IPS DF 6.9 (cell line): Measurements from ENCODE around the gene CAND2.
"Not testable (repeated sequence)": the region's sequence is repeated elsewhere in the genome, so short reads cannot be mapped to it uniquely, and the experiment has no call there.

ENCODE experiments used
- DNase-seq: peaks from one replicate; pipeline ENCODE4 v3.0.0-alpha.2; 2013; ENCODE audit warnings: low read depth, low spot score
- H3K27ac ChIP-seq: one replicate; pipeline ENCODE4 v1.5.1; 2013; ENCODE audit warnings: low read length, control low read depth
- H3K27me3 ChIP-seq: 2 replicates; pipeline ENCODE4 v1.6.1; 2013; ENCODE audit warnings: mild to moderate bottlenecking, low read length; ENCODE audit not compliant: control insufficient read depth, insufficient read depth
- H3K36me3 ChIP-seq: 2 replicates; pipeline ENCODE4 v1.6.1; 2013; ENCODE audit warnings: low read length; ENCODE audit not compliant: control insufficient read depth, insufficient read depth
- H3K4me1 ChIP-seq: 2 replicates; pipeline ENCODE4 v1.6.1; 2013; ENCODE audit warnings: low read length; ENCODE audit not compliant: control insufficient read depth, insufficient read depth
- H3K4me3 ChIP-seq: 2 replicates; pipeline ENCODE4 v1.5.1; 2013; ENCODE audit warnings: mild to moderate bottlenecking, low read length
- H3K9me3 ChIP-seq: 2 replicates; pipeline ENCODE4 v1.6.1; 2013; ENCODE audit warnings: low read length, inconsistent platforms; ENCODE audit not compliant: control insufficient read depth, insufficient read depth
- WGBS: extraction: QIAGEN DNeasy Blood & Tissue Kit; methylation state at CpG from one replicate; pipeline ENCODE4 v1.1.7; 2013; ENCODE audit warnings: mixed read lengths, missing lambda C conversion rate; ENCODE audit not compliant: insufficient read length, insufficient coverage; 5-methylcytosine and 5-hydroxymethylcytosine counted together

CAND2 gene

DNA sequence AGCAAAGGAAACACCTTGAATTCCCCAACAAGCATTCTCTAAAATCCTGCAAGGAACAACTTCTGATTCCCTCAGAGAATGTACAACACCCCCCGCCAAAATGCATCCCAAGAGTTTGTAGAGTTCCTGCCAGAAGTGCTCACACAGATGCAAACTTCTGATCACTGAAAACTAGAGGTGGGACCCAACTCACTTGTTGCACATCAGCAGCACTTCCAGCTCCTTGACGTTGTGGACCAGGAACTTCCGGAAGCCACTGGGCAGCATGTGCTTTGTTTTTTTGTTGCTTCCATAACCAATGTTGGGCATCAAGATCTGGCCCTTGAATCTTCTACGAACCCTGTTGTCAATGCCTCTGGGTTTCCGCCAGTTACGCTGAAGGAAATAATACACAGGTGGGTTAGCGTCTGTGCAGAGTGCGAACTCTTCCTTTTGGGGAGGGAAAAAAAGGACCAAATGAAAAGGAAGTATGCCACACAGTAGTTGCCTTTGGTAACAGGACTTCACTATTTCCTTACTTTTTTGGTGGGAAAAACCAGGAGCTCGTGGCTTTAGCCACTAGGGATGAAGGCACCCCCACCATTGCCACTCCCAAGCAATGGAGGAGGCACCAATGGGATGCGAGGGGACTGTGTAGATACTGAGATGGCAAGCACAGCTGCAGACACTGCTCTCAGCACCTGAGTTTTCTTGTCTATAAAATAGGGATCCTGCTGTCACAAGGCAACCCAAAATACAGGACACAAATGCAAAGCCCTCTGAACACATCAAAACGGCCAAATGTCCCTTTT, 42.9 kb downstream of the CAND2 start:
- peaks cover 45% of the 10 kb centered on the region for H3K36me3 ChIP-seq
- H3K4me1 ChIP-seq, result no peaks in the 10 kb centered on the region
- no peak overlapping the region for H3K27ac ChIP-seq
- no peaks in the 10 kb centered on the region for H3K27me3 ChIP-seq
- WGBS, result no CpG with 5 or more reads among the region's 11 CpGs
- H3K9me3 ChIP-seq, result no peaks in the 10 kb centered on the region
- H3K4me3 ChIP-seq, result peak overlapping the region; percentile 92; the same call in 1 of the 2 replicates
- DNase-seq, result no peak

GRCh38 chr3:12840148-12840547, 43.7 kb downstream of the CAND2 start:
- H3K9me3 ChIP-seq, H3K27me3 ChIP-seq, DNase-seq, H3K4me1 ChIP-seq, H3K27ac ChIP-seq: not testable (repeated sequence)
- H3K36me3 ChIP-seq, result peaks cover 38% of the 10 kb centered on the region
- no CpG with 5 or more reads among the region's 10 CpGs for WGBS
- H3K4me3 ChIP-seq, result peak overlapping the region; percentile 92; the same call in 1 of the 2 replicates

GRCh38 chr3:12840591-12841148, 44.2 kb downstream of the CAND2 start:
- no peak for DNase-seq
- Histone ChIP-seq H3K4me3 (peak overlapping the region; percentile 92), H3K27me3 (no peaks in the 10 kb centered on the region), H3K27ac (no peak overlapping the region), H3K9me3 (no peaks in the 10 kb centered on the region), H3K36me3 (peaks cover 34% of the 10 kb centered on the region), H3K4me1 (no peaks in the 10 kb centered on the region)
- WGBS, result no CpG with 5 or more reads among the region's 18 CpGs

DNA sequence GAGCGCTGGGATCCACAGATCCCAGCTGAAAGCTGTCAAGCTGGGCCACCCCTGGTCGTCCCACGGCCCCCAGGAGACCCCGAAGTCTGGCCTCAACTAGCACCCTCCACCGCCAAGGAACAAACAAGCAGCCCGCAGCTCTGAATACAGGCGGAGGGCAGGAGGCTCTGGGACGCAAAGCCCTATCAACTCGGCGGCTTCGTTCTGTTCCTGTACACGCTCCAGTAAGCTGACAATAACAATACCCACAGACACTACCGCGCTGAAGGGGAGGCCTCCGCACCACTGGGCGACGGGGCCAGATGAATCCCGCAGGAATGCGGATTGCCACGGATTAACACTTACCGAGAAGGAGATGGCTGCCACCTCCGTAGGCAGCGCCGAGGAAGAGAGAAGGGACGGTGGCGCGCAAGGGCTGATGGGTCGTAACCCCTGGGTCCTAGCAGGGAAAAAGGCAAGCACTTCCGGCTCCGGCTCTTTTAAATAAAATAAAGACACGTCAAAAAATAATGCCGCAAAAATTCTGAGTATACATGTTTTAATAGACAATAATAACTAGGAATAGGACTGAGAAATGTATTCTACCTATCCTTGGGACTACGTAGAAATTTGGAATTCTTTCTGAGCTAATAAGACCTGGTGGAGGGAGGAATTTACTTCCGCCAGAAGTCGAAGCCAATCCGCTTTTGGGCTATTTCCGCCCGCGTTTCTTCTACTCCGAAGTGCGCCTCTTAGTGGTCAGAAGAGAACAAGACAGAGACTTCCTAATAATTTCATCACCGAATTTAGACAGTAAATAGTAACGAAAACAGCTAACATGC, 44.9 kb downstream of the CAND2 start, which contains the start of gene RPL32:
Gene RPL32 (minus strand): TSS at position 417 of the 821 bp plus-strand sequence. CDS start 1,328 bp downstream, outside the sequence.
- H3K4me3 ChIP-seq, result peak within 1 kb of the TSS; percentile 92
- WGBS, result no CpG with 5 or more reads among the region's 43 CpGs
- H3K9me3 ChIP-seq, result no peaks in the 10 kb centered on the region; the same call in 1 of the 2 replicates
- H3K4me1 ChIP-seq, result no peaks in the 10 kb centered on the region
- peak; percentile 78 for DNase-seq
- H3K27ac ChIP-seq, result no peak within 1 kb of the TSS
- peaks cover 27% of the 10 kb centered on the region for H3K36me3 ChIP-seq
- no peaks in the 10 kb centered on the region for H3K27me3 ChIP-seq

DNA sequence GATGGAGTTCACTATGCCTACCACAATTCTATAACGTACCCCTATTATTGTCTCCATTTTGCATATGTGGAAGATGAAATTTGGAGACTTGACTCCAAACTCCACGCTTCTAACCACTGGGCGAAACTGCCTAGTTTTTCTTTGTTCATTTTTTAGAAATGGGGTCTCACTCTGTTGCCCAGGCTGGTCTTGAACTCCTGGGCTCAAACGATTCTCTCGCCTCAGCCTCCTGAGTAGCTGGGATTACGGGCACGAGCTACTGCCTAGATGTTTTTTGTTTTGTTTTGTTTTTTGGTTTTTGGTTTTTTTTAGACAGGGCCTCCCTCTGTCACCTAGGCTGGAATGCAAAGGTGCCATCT, 45.5 kb downstream of the CAND2 start:
- Histone ChIP-seq H3K4me1 (no peaks in the 10 kb centered on the region), H3K4me3 (no peak overlapping the region)

GRCh38 chr3:12842469-12842868, 46.0 kb downstream of the CAND2 start:
- no peak overlapping the region for H3K4me3 ChIP-seq
- no CpG with 5 or more reads among the region's 4 CpGs for WGBS
- DNase-seq, result no peak

More for the DNA sequence above, 45.5 kb downstream of the CAND2 start:
- no peak for DNase-seq
- WGBS, result no CpG with 5 or more reads among the region's 7 CpGs
- Histone ChIP-seq H3K9me3 (no peaks in the 10 kb centered on the region; the same call in 1 of the 2 replicates), H3K27me3 (no peaks in the 10 kb centered on the region), H3K27ac (no peak overlapping the region), H3K36me3 (peaks cover 27% of the 10 kb centered on the region)

GRCh38 chr3:12845811-12846210, 49.3 kb downstream of the CAND2 start:
- no peaks in the 10 kb centered on the region; the same call in 1 of the 2 replicates for H3K9me3 ChIP-seq
- no peaks in the 10 kb centered on the region for H3K36me3 ChIP-seq
- WGBS, result no CpG with 5 or more reads among the region's 1 CpG
- H3K27me3 ChIP-seq, result no peaks in the 10 kb centered on the region
- H3K27ac ChIP-seq, result no peak overlapping the region
- H3K4me1 ChIP-seq, result no peaks in the 10 kb centered on the region
- H3K4me3 ChIP-seq, result no peak overlapping the region
- DNase-seq, result no peak

More at GRCh38 chr3:12842469-12842868, 46.0 kb downstream of the CAND2 start:
- H3K27ac ChIP-seq, result no peak overlapping the region
- no peaks in the 10 kb centered on the region; the same call in 1 of the 2 replicates for H3K9me3 ChIP-seq
- no peaks in the 10 kb centered on the region for H3K4me1 ChIP-seq
- peaks cover 22% of the 10 kb centered on the region for H3K36me3 ChIP-seq
- no peaks in the 10 kb centered on the region for H3K27me3 ChIP-seq

- WGBS, result no CpG with 5 or more reads among the region's 3 CpGs
- H3K27me3 ChIP-seq, result no peaks in the 10 kb centered on the region
- no peak for DNase-seq
- H3K36me3 ChIP-seq, result no peaks in the 10 kb centered on the region
- no peaks in the 10 kb centered on the region for H3K9me3 ChIP-seq
- no peak overlapping the region for H3K27ac ChIP-seq
- no peaks in the 10 kb centered on the region for H3K4me1 ChIP-seq
- no peak overlapping the region for H3K4me3 ChIP-seq
These were observed 55.7 kb downstream of the CAND2 start for GRCh38 chr3:12852201-12852600.

DNA sequence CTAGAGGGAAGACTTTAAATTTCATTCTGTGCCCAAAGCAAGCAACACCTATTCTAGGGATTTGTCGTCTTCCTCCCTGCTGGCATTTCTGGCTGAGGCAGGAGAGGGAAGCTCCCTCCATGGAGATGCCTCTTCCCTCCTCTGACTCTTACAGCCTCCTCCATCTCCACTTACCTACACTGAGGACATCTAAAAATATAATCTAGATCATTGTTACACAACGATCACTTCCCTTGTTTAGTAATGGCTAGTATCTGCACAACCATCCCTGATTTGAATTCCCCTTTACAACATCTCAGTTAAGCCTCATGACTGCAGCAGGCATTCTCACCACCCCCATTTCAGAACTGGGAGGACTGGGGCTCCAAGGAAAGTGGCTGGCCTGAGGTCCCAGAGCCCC, 57.4 kb downstream of the CAND2 start:
- WGBS, result no CpG with 5 or more reads among the region's 2 CpGs
- H3K27me3 ChIP-seq, H3K4me3 ChIP-seq, H3K4me1 ChIP-seq, H3K27ac ChIP-seq, DNase-seq, H3K36me3 ChIP-seq, H3K9me3 ChIP-seq: not testable (repeated sequence)

- no CpG with 5 or more reads among the region's 4 CpGs for WGBS
- Histone ChIP-seq H3K4me3 (no peak overlapping the region), H3K27ac (no peak overlapping the region), H3K27me3 (no peaks in the 10 kb centered on the region), H3K4me1 (no peaks in the 10 kb centered on the region), H3K36me3 (no peaks in the 10 kb centered on the region), H3K9me3 (no peaks in the 10 kb centered on the region)
- no peak for DNase-seq
These were observed 58.1 kb downstream of the CAND2 start for GRCh38 chr3:12854565-12854964.
